H1 (cell line): ENCODE measurements around the gene GNB3. TPM values are rescaled to one million over a fixed set of nuclear protein-coding genes. Genes with fewer than 3 reads are reported as not detected.

Experiments
- BRCA1 ChIP-seq: IDR thresholded peaks from 2 replicates; pipeline ENCODE4 v1.6.1; 2012; ENCODE audit warnings: low read depth, low read length, improper control_type of control experiment
- CREB1 ChIP-seq: IDR thresholded peaks from 2 replicates; pipeline ENCODE4 v1.6.1; 2012; ENCODE audit warnings: inconsistent platforms
- CTBP2 ChIP-seq: IDR thresholded peaks from 2 replicates; pipeline ENCODE4 v1.7.0; 2011; ENCODE audit warnings: borderline replicate concordance, mild to moderate bottlenecking, moderate library complexity, mixed read lengths, low read length; ENCODE audit not compliant: insufficient read depth, insufficient read length
- GABPA ChIP-seq: IDR thresholded peaks from 2 replicates; pipeline ENCODE4 v1.6.1; 2011; ENCODE audit warnings: mild to moderate bottlenecking, low read length, moderate library complexity, borderline replicate concordance; ENCODE audit not compliant: insufficient read depth
- HDAC2 ChIP-seq, 2 experiments: fragments of 300-600 bp in 1 of 2; sonication (generic) in 1 of 2; IDR thresholded peaks; 2 replicates each; pipeline ENCODE4 v1.6.1; 2011 to 2012; ENCODE audit warnings: low read depth in 2 of 2, low read length in 2 of 2, mild to moderate bottlenecking in 2 of 2, moderate library complexity in 2 of 2, borderline replicate concordance in 1 of 2, inconsistent platforms in 1 of 2
- HDAC6 ChIP-seq: IDR thresholded peaks from one replicate; pipeline ENCODE4 v1.7.1; 2012; ENCODE audit warnings: low read depth, mild to moderate bottlenecking, inconsistent platforms, low read length, moderate library complexity
- POLR2AphosphoS5 ChIP-seq: IDR thresholded peaks from 2 replicates; pipeline ENCODE4 v1.6.1; 2011; ENCODE audit warnings: low read depth, low read length
- RAD21 ChIP-seq, 2 experiments: IDR thresholded peaks in 1 of 2; conservative IDR thresholded peaks in 1 of 2; 2 replicates each; pipeline ENCODE4 v1.6.1; 2011; ENCODE audit warnings: low read depth in 2 of 2, low read length in 2 of 2, improper control_type of control experiment in 1 of 2, inconsistent platforms in 1 of 2, mild to moderate bottlenecking in 1 of 2, moderate library complexity in 1 of 2
- TAF1 ChIP-seq: IDR thresholded peaks from 2 replicates; pipeline ENCODE4 v1.6.1; 2011; ENCODE audit warnings: mild to moderate bottlenecking, low read depth, low read length
- ZNF274 ChIP-seq: IDR thresholded peaks from 2 replicates; pipeline ENCODE4 v1.7.0; 2012; ENCODE audit warnings: low read length, borderline replicate concordance; ENCODE audit errors: extremely low read depth
- polyA plus RNA-seq, 7 experiments: library from polyadenylated mRNA; depleted of rRNA in 3 of 7; stranded (reverse) in 5 of 7; unstranded in 2 of 7; fragments of >200 nt in 5 of 7; fragments of 200-250 nt in 2 of 7; gene quantifications; 1 replicate in 5 of 7; 2 replicates in 1 of 7; 4 replicates in 1 of 7; pipeline versions ENCODE4 v1.2.1 to v1.2.3, GENCODE V29; 2011 to 2013; ENCODE audit warnings: missing spikeins in 2 of 7, mixed read lengths in 2 of 7
- total RNA-seq: library from RNA; stranded (reverse); fragmentation: NEBNext Ultra II Directional; extraction: Animal tissue kit (Norgen Biotek cat#: 25700); gene quantifications from 2 replicates; pipeline ENCODE4 v1.2.1, GENCODE V29; 2021
- TF ChIP-seq, protein P1 (sequence below), 3 experiments: IDR thresholded peaks; 1 replicate in 2 of 3; 2 replicates in 1 of 3; pipeline versions ENCODE4 v1.5.1 to v1.6.1; 2011; ENCODE audit warnings: low read length in 3 of 3, mild to moderate bottlenecking in 3 of 3, inconsistent platforms in 2 of 3, low read depth in 1 of 3, moderate library complexity in 1 of 3; ENCODE audit not compliant: insufficient read depth in 1 of 3; ENCODE audit errors: control extremely low read depth in 1 of 3

The GNB3 gene
- total and polyA plus RNA-seq, 2 of the 8 experiments (the other 6 are each of a cell fraction or from before 2014, with no cell fraction given) = 9.9 TPM

DNA sequence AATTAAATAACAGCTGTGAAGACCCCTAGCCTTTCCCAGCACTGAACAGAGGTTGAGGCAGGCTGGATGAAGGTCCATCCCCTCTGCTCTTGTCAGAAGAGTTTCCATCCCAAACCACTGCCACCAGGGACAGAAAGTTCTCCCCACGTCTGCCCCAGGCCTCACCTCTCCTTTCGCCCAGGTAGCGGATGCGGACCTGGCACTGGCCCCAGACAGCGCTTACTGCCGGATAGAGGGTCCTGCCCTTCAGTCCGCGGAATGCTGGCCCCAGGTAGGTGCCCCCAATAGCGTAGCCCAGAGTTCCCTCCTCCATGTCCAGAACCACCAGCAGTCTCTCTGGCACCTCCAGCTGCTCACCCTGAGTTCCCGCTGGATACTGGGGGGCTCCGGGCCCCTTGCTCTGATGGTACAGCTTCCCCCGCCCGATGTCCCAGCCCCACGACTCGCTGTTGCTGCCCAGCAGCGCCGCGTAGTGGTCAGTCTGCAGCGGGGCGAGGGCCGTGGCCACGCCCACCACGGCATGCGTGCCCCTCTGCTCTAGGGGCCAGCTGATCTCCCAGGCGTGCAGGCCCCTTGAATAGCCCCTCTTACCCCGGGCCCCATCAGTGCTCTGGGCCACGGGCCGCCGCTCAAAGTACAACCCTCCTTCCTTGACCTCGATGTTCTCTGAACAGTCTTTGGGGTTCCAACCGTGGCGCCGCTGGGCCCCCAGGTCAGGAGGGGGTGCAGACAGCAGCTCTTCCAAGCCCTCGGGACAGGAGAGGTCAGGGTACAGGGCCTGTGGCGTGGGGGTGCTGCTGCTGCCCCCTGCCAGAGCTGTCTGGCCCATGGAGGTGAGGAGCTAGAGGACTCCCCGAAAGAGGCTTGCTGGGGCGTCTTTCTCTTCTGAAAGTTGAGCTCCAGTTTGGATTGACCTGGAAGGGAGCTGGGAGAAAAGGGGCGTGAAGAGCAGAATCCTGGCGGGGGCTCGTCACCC, 31.6 kb downstream of the GNB3 start (continued):
- peak; percentile 50 to 69 for TF ChIP-seq RAD21 (IDR thresholded peaks at IDR 0.05 in 1 of 2, conservative IDR thresholded peaks at IDR 0.05 in 1 of 2; ENCODE audit: low read depth in 2 of 2, low read length in 2 of 2)
- TF ChIP-seq HDAC2 (IDR thresholded peaks at IDR 0.05; ENCODE audit: borderline replicate concordance in 1 of 2, low read depth in 2 of 2, low read length in 2 of 2) = peak; percentile 63 to 75; a peak in 2 of 4 replicates
- TF ChIP-seq, protein P1, sequence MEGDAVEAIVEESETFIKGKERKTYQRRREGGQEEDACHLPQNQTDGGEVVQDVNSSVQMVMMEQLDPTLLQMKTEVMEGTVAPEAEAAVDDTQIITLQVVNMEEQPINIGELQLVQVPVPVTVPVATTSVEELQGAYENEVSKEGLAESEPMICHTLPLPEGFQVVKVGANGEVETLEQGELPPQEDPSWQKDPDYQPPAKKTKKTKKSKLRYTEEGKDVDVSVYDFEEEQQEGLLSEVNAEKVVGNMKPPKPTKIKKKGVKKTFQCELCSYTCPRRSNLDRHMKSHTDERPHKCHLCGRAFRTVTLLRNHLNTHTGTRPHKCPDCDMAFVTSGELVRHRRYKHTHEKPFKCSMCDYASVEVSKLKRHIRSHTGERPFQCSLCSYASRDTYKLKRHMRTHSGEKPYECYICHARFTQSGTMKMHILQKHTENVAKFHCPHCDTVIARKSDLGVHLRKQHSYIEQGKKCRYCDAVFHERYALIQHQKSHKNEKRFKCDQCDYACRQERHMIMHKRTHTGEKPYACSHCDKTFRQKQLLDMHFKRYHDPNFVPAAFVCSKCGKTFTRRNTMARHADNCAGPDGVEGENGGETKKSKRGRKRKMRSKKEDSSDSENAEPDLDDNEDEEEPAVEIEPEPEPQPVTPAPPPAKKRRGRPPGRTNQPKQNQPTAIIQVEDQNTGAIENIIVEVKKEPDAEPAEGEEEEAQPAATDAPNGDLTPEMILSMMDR (IDR thresholded peaks at IDR 0.05; ENCODE audit: control extremely low read depth in 1 of 3, insufficient read depth in 1 of 3, low read depth in 1 of 3, low read length in 3 of 3) = peak in 2 of 3 experiments; percentile 93 to 98; a peak in 3 of 4 replicates
- peak; percentile 64; the same call in 1 of the 2 replicates for TF ChIP-seq GABPA
- no peak for TF ChIP-seq ZNF274
- TF ChIP-seq POLR2AphosphoS5 = peak; percentile 76; the same call in 1 of the 2 replicates
- peak; percentile 46; the same call in 1 of the 2 replicates for TF ChIP-seq TAF1
- TF ChIP-seq CREB1 = peak; percentile 64
- peak; percentile 69 for TF ChIP-seq CTBP2
- TF ChIP-seq BRCA1 = no peak
- no peak for TF ChIP-seq HDAC6
